NT2/D1 (cell line): Measurements from ENCODE around the gene LINC00237.

Source experiments
- DNase-seq: peaks from one replicate; pipeline ENCODE4 v3.0.0-alpha.2; 2011; ENCODE audit warnings: low read depth, low spot score
- H3K27me3 ChIP-seq: 2 replicates; pipeline ENCODE4 v1.6.0; 2011; ENCODE audit warnings: mild to moderate bottlenecking; ENCODE audit not compliant: insufficient read length, insufficient read depth
- H3K36me3 ChIP-seq: 2 replicates; pipeline ENCODE4 v1.6.1; 2011; ENCODE audit warnings: mild to moderate bottlenecking, low read length, mixed read lengths; ENCODE audit not compliant: insufficient read depth, insufficient read length
- H3K4me1 ChIP-seq: 2 replicates; pipeline ENCODE4 v1.5.1; 2011; ENCODE audit not compliant: insufficient read depth, insufficient read length
- H3K4me3 ChIP-seq: 2 replicates; pipeline ENCODE4 v1.5.1; 2011; ENCODE audit warnings: low read depth; ENCODE audit not compliant: insufficient read length
- H3K9ac ChIP-seq: 2 replicates; pipeline ENCODE4 v1.6.0; 2011; ENCODE audit warnings: low read depth; ENCODE audit not compliant: insufficient read length
- H3K9me3 ChIP-seq: 2 replicates; pipeline ENCODE4 v1.5.1; 2011; ENCODE audit warnings: mild to moderate bottlenecking, low read length; ENCODE audit not compliant: insufficient read depth
- SUZ12 ChIP-seq: IDR thresholded peaks from 2 replicates; pipeline ENCODE4 v1.6.1; 2011; ENCODE audit not compliant: insufficient read length, insufficient read depth; ENCODE audit errors: extremely low read depth
- YY1 ChIP-seq: IDR thresholded peaks from 2 replicates; pipeline ENCODE4 v1.6.1; 2011; ENCODE audit not compliant: insufficient read length, insufficient read depth
- ZNF274 ChIP-seq: IDR thresholded peaks from 2 replicates; pipeline ENCODE4 v1.6.1; 2011; ENCODE audit warnings: mild to moderate bottlenecking, low read depth, low read length

LINC00237 gene

GRCh38 chr20:21134883-21135493, 28.8 kb upstream of the LINC00237 start:
- Histone ChIP-seq H3K4me1 (no peaks in the 10 kb centered on the region), H3K36me3 (peaks cover 4% of the 10 kb centered on the region), H3K9me3 (no peaks in the 10 kb centered on the region), H3K9ac (no peak overlapping the region), H3K27me3 (no peaks in the 10 kb centered on the region), H3K4me3 (no peak overlapping the region)
- TF ChIP-seq YY1 (no peak), ZNF274 (no peak), SUZ12 (no peak)
- DNase-seq = no peak

GRCh38 chr20:21133917-21134622, 27.9 kb upstream of the LINC00237 start:
- no peak overlapping the region for H3K9ac ChIP-seq
- H3K9me3 ChIP-seq = no peaks in the 10 kb centered on the region
- TF ChIP-seq ZNF274 (no peak), SUZ12 (no peak), YY1 (no peak)
- no peak for DNase-seq
- peaks cover 4% of the 10 kb centered on the region for H3K36me3 ChIP-seq
- no peaks in the 10 kb centered on the region for H3K4me1 ChIP-seq
- no peaks in the 10 kb centered on the region for H3K27me3 ChIP-seq
- no peak overlapping the region for H3K4me3 ChIP-seq

GRCh38 chr20:21133404-21133803, 27.2 kb upstream of the LINC00237 start:
- H3K4me1 ChIP-seq = no peaks in the 10 kb centered on the region
- peaks cover 4% of the 10 kb centered on the region for H3K36me3 ChIP-seq
- no peak for DNase-seq

GRCh38 chr20:21129861-21130260, 23.7 kb upstream of the LINC00237 start:
- Histone ChIP-seq H3K27me3 (no peaks in the 10 kb centered on the region), H3K4me3 (no peak overlapping the region), H3K9me3 (no peaks in the 10 kb centered on the region), H3K36me3 (no peaks in the 10 kb centered on the region), H3K9ac (no peak overlapping the region), H3K4me1 (no peaks in the 10 kb centered on the region)
- no peak for DNase-seq
- TF ChIP-seq SUZ12 (no peak), YY1 (no peak), ZNF274 (no peak)

More at GRCh38 chr20:21133404-21133803, 27.2 kb upstream of the LINC00237 start:
- no peak overlapping the region for H3K4me3 ChIP-seq
- H3K27me3 ChIP-seq = no peaks in the 10 kb centered on the region
- TF ChIP-seq SUZ12 (no peak), YY1 (no peak), ZNF274 (no peak)
- no peaks in the 10 kb centered on the region for H3K9me3 ChIP-seq
- H3K9ac ChIP-seq = no peak overlapping the region

- Histone ChIP-seq H3K36me3 (no peaks in the 10 kb centered on the region), H3K4me3 (no peak overlapping the region), H3K9me3 (no peaks in the 10 kb centered on the region), H3K4me1 (no peaks in the 10 kb centered on the region), H3K9ac (no peak overlapping the region), H3K27me3 (no peaks in the 10 kb centered on the region)
- no peak for DNase-seq
- TF ChIP-seq YY1 = no peak
- TF ChIP-seq SUZ12 = no peak
- no peak for TF ChIP-seq ZNF274
These were observed 21.2 kb upstream of the LINC00237 start for GRCh38 chr20:21127201-21127981.

GRCh38 chr20:21126581-21126870, 20.4 kb upstream of the LINC00237 start:
- TF ChIP-seq YY1 = no peak
- Histone ChIP-seq H3K9ac (peak overlapping the region; percentile 70), H3K27me3 (no peaks in the 10 kb centered on the region), H3K4me1 (no peaks in the 10 kb centered on the region), H3K9me3 (no peaks in the 10 kb centered on the region), H3K4me3 (peak overlapping the region; percentile 71), H3K36me3 (no peaks in the 10 kb centered on the region)
- no peak for DNase-seq

GRCh38 chr20:21125849-21126580, 19.9 kb upstream of the LINC00237 start, which contains the start of gene KIZ:
Gene KIZ (plus strand): TSS chr20:21126082. CDS start chr20:21126116, 34 bp downstream.
- Histone ChIP-seq H3K9ac (peak within 1 kb of the TSS; percentile 70), H3K27me3 (no peaks in the 10 kb centered on the region), H3K4me3 (peak within 1 kb of the TSS; percentile 71), H3K9me3 (no peaks in the 10 kb centered on the region), H3K36me3 (no peaks in the 10 kb centered on the region), H3K4me1 (no peaks in the 10 kb centered on the region)
- TF ChIP-seq SUZ12 = no peak
- DNase-seq = peak; percentile 89
